Right lobe of liver (tissue), 4 donors: ENCODE measurements around the gene STXBP6.

Experiments
- CTCF ChIP-seq, 4 donors: fragments of 200-600 bp in 3 of 4; fragments of 450-650 bp in 1 of 4; IDR thresholded peaks; one replicate each; pipeline versions ENCODE4 v1.5.1 to v1.8.0; 2016 to 2022; ENCODE audit warnings: antibody characterized with exemption in 4 of 4, mild to moderate bottlenecking in 2 of 4
- POLR2A ChIP-seq: fragments of 450-650 bp; IDR thresholded peaks from one replicate; pipeline ENCODE4 v1.6.1; 2017; ENCODE audit warnings: antibody characterized with exemption, mild to moderate bottlenecking
- donor health status: DM: no; HTN: no; CAD: no.
- donor health status: DM: no; HTN: no; CAD: no.
- donor health status: DM: no; HTN: yes; CAD: no.

DNA sequence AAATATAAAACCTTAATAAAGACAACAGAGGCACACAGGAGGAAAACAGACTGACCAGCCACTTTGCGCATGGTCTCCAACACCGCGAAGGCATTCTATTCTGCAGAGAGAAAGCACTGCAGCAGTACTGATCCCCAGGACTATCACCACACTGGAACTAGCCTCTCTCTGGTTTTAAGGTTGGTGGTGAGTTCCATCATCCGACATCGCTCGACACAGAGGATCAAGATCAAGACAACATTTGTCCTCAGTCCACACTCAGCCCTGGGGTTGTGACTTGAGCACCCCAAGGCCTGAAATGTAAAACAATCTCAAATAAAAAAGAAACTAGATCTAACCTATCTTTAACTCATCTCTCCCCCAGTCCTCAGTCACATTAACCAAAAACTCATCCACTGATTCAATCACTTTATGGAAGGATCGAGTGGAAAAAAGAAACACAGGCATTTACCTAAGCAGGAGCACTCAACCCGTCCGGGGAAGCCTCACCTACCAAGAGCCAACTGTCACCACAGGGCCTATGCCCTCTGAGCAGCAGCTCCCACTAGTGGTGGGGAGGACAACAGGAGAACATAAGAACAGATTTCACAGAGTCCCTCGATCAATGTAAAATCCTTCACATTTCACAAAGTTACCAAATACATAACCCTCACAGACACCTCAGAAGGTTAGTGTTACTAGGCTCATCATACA, 17.7 kb downstream of the STXBP6 start:
- TF ChIP-seq CTCF (IDR thresholded peaks at IDR 0.05) (peak in 3 of 4 donors; percentile 15 to 34 (median 30)), POLR2A (no peak)
